Stimulated activated CD4-positive, alpha-beta T cell treated with anti-CD3 and anti-CD28 coated beads, TNF-alpha, amount 100 ng/mL, for 48 hours (primary cell): ENCODE results near the gene PLCL2.

Experiments used
- DNase-seq, 3 donors: peaks; one replicate each; pipeline ENCODE4 v3.0.0-alpha.2; 2020; ENCODE audit warnings: low read depth in 3 of 3

The PLCL2 gene

GRCh38 chr3:16865335-16865734 is 19.4 kb upstream of the PLCL2 start:
- DNase-seq = no peak

DNA sequence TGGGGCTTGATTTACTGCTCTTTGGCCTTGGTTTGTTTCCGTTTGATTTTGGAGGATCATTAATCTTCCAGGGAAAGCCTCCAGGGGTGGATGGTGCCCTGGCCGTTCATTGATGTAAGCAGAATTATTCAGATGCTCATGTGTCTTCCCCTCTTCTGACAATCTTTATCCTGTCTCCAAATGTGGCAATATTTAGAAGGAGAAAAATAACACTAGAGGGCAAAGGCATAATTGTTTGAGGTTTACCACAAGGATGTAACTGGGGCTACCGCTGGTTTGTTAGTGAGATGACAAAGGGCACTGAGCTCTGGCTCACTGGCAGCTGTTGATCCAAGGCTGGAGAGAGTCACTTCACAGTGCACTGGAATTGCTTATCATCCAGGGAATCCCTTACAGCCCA is 18.2 kb upstream of the PLCL2 start:
- DNase-seq = no peak

- DNase-seq = no peak
Measured at GRCh38 chr3:16868513-16868912, 16.2 kb upstream of the PLCL2 start.

- no peak for DNase-seq
Measured at GRCh38 chr3:16869261-16870005, 15.3 kb upstream of the PLCL2 start.

DNA sequence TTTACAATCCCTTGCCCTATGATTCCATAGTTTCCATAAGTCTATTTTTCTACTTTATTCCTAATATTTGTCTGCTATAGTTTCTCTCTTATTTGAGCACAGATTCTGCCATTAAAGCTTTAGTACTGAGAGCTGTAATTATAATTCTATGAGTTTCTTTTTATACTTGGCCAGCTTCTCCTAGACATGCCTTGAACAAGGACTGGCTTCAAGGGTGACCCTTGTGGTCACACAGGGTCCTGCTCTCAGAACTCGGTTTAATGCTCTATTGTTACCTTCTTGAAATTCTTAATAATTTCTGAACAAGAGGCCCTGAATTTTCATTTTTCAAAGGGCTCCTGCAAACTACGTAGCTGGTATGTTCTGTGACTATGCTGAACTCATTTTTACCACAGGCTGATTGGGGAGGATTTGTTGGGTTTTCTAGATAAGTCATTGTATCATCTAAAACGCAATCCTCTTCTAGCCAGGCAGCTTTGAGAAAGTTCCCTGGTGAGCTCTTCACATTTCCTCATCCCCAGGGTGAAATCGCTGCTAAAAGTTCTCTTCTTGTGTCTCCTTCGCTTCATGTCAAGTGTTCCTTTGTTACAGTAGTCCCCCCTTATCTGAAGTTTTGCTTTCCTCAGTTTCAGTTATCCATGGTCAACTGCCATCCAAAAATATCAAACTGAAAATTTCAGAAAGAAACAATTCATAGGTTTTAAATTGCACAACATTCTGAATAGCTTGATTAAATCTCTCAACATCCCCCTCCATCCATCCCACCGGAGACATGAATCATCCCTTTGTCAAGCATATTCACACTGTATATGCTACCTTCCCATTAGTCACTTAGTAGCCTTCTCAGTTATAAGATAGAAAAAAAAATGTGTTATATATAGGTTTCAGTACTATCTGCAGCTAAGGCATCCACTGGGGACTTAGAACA is 12.6 kb upstream of the PLCL2 start:
- DNase-seq = no peak

DNA sequence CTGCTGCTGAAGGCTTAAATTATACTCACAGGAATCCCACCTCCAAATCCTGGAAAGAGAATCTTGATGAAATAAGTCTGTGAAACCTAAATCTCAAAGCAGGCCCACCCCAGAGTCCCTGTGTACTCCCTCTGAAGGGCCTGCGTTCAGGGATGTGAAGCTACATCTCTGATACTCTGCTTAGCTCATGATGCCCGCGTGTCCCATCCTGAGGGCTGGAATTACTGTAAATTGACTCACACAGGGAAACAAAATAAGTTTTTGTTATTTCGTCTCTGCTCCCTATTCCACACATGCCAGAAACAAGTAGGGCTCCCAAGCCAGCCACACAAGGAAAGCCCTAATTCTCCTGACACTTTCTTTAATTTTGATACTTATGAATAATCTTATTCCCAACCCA is 10.9 kb upstream of the PLCL2 start:
- DNase-seq = no peak

GRCh38 chr3:16875876-16876550 is 8.7 kb upstream of the PLCL2 start:
- no peak for DNase-seq

GRCh38 chr3:16877505-16877904 is 7.2 kb upstream of the PLCL2 start:
- DNase-seq = no peak

DNA sequence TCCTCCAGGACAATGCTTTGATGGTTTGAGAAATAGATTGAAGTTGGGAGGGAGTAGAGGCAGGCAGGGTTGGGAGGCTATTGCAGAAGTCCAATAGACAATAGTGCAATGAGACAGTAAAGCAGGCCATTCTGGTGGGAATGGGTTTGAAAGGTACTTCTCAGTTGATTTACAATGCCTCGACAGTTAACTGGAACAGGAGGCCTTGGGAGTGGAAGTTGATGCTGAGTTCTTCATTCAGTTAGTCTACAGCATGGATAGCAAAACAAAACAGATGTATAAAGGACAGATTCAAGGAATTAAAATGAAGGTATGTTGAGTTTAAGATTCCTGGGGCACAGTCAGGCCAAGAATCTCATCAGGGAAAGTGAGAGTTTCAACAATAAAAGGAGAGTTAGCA is 6.8 kb upstream of the PLCL2 start:
- DNase-seq = no peak

- DNase-seq = no peak
Measured at GRCh38 chr3:16881896-16882630, 2.7 kb upstream of the PLCL2 start.

- no peak for DNase-seq
Measured at GRCh38 chr3:16883057-16883722, 1.6 kb upstream of the PLCL2 start.

DNA sequence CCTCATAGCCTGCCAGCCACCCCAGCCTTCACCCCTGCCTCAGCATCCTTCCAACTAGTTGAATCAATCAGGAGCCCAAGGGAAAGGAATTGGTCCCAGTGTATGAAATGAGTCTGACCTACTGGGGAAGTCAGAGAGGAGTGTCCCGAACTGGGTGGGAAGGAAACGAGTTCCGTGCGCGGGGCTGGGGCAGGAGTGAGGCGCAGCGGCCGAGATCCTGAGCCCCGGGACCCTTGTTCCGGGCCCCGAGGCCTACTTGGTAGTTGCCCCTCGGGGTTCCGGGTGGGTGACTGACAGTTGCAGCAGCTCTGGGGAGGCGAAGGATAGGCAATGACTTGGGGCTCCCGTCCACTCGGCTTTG is 1.1 kb upstream of the PLCL2 start:
- DNase-seq = no peak

GRCh38 chr3:16884084-16884747 is 539 bp upstream of the PLCL2 start:
- DNase-seq = peak; percentile 55 to 79 (median 63)

- no peak for DNase-seq
Measured at GRCh38 chr3:16885593-16886302, 993 bp downstream of the PLCL2 start.

- no peak for DNase-seq
Measured at GRCh38 chr3:16886303-16886683, 1.5 kb downstream of the PLCL2 start.

GRCh38 chr3:16887130-16887529 is 2.4 kb downstream of the PLCL2 start:
- DNase-seq = no peak

DNA sequence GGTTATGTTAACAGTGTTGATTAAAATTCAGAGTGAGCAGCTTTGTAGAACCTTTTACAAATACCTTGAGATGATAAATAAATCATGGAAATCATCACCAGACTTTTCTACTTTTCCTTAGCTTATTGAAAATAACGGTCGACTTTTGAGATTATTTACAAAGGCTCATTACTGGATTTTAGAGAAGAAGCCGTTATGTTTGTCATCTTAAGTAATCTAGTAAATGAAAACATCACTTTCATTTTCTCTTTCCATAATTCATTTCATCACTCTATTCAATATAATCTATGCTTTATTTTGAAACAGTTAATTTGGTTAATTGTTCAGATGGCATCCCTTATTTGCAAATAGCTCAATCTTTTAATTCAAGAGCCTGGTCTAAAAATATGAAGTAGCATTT is 3.6 kb downstream of the PLCL2 start:
- no peak for DNase-seq

DNA sequence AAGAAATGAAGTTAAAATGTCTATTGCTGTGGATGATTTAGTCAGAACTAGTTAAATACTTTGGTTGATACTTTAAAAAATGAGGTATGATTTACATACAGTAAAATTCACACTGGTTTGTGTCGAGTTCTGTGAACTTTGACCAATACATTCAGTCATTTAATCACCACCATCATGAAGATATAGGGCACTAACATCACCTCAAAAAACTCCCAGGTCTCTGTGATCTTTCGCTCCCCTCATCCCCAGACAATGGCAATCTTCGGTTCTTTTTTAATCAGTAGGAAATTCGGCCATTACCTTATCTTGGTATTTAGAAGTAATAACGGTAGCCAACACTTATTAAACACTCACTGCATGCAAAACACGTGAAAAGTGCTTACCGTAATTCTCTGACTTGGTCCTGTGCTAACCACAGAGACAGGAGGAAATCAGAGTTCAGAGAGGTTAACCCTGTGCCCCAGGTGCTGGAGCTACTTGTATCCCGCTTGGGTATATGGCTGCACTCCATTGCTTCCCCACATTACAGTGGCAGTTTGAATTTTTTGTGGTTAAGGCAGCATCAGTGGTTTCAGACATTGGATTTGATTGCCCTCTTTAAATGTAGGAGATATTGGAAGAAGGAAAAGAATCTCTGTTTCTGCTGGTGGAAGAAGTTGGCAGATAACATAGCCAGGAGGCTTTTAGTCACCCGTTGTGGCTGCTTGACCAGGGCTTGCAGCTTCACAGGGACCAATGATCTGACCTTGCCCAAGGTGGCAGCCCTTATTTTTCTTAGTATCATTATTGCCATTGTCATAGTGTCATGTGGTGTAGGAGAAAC is 4.2 kb downstream of the PLCL2 start:
- DNase-seq = no peak

DNA sequence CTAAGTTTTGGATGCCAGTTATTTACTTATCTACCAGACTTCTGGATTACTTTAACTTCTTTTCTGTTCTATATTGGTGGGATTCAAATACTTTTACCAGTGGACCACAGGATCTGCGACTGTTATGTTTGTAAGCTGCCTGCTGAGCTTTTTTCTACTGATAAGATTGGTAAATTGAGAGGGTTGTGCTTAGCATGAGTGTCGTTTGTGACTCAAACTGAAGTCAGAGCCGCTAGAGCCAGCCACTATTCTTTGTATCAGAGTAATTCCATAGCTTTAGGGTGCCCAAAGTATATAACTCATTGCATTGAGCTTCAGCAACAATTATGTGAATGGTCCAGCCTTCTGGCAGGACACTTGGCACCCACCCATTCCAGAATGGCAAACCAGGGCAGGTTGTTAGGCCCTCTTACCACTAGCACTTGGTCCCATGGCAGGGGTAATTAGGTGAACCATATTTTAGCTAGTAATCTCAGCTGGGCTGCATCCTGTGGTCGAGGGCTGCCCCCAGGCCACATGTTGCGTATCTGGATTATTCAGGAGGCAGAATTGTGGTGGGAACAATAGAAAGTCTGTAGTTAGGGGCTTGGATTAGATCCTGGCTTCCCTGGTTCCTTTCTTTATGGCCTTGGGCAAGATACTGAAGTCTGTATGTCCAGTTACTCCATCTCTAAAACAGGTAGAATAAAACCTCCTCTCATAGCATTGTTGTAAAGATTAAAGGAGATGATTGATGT is 6.0 kb downstream of the PLCL2 start:
- no peak for DNase-seq
